Neural cell (in vitro differentiated cells): ENCODE results near the gene GATB. TPM values are rescaled to one million over a fixed set of nuclear protein-coding genes. Genes with fewer than 3 reads are reported as not detected.

Experiments used
- H2AFZ ChIP-seq: fragments of 200-600, 300-800 bp; sonication (generic), shearing (Covaris generic); 2 replicates; pipeline ENCODE4 v1.6.0; 2014; ENCODE audit warnings: low read depth, mild to moderate bottlenecking, antibody characterized with exemption, low read length, moderate library complexity
- H3F3A ChIP-seq: fragments of 200-600 bp; shearing (Covaris generic); 2 replicates; pipeline ENCODE4 v1.6.1; 2016; ENCODE audit warnings: mild to moderate bottlenecking, moderate library complexity, mixed read lengths, antibody characterized with exemption, low read length; ENCODE audit not compliant: insufficient read depth, poor library complexity, severe bottlenecking
- H3K27ac ChIP-seq: fragments of 200-600, 300-800 bp; sonication (generic), shearing (Covaris generic); 2 replicates; pipeline ENCODE4 v1.5.1; 2014; ENCODE audit warnings: mild to moderate bottlenecking, low read length, moderate library complexity
- H3K27me3 ChIP-seq: fragments of 300-800, 200-600 bp; sonication (generic), shearing (Covaris generic); 2 replicates; pipeline ENCODE4 v1.6.0; 2014; ENCODE audit warnings: mild to moderate bottlenecking, low read depth, low read length, moderate library complexity; ENCODE audit not compliant: insufficient read depth
- H3K36me3 ChIP-seq: fragments of 300-800, 200-600 bp; sonication (generic), shearing (Covaris generic); 2 replicates; pipeline ENCODE4 v1.5.1; 2014; ENCODE audit warnings: mild to moderate bottlenecking, antibody characterized with exemption, low read length, moderate library complexity; ENCODE audit not compliant: insufficient read depth
- H3K4me2 ChIP-seq: fragments of 300-800, 200-600 bp; sonication (generic), shearing (Covaris generic); 2 replicates; pipeline ENCODE4 v1.6.0; 2014; ENCODE audit warnings: mild to moderate bottlenecking, low read length
- H3K4me3 ChIP-seq: fragments of 300-800, 200-600 bp; sonication (generic), shearing (Covaris generic); 2 replicates; pipeline ENCODE4 v1.5.1; 2014; ENCODE audit warnings: mild to moderate bottlenecking, low read length, moderate library complexity
- H3K79me2 ChIP-seq: fragments of 200-600 bp; shearing (Covaris generic); replicated peaks from 2 replicates; pipeline ENCODE4 v1.6.0; 2014; ENCODE audit warnings: mild to moderate bottlenecking, low read length, moderate library complexity; ENCODE audit not compliant: insufficient read depth
- H3K9ac ChIP-seq: fragments of 300-800, 200-600 bp; sonication (generic), shearing (Covaris generic); 2 replicates; pipeline ENCODE4 v1.6.1; 2016; ENCODE audit warnings: mild to moderate bottlenecking, low read length, mixed read lengths
- H3K9me2 ChIP-seq: fragments of 200-600 bp; shearing (Covaris generic); 2 replicates; pipeline ENCODE4 v1.6.1; 2016; ENCODE audit warnings: mild to moderate bottlenecking, low read length, mixed read lengths; ENCODE audit not compliant: insufficient read depth
- H3K9me3 ChIP-seq: fragments of 200-600, 300-800 bp; sonication (generic), shearing (Covaris generic); 2 replicates; pipeline ENCODE4 v1.6.1; 2016; ENCODE audit warnings: mild to moderate bottlenecking, mixed run types, low read length, moderate library complexity, mixed read lengths
- H4K20me1 ChIP-seq: fragments of 200-600 bp; shearing (Covaris generic); 2 replicates; pipeline ENCODE4 v1.6.1; 2016; ENCODE audit warnings: mild to moderate bottlenecking, mixed run types; ENCODE audit not compliant: insufficient read depth
- CTCF ChIP-seq: fragments of 450-650 bp; IDR thresholded peaks from 2 replicates; pipeline ENCODE4 v1.5.1; 2014; ENCODE audit warnings: antibody characterized with exemption, mild to moderate bottlenecking, moderate library complexity; ENCODE audit not compliant: poor library complexity, severe bottlenecking
- EP300 ChIP-seq: fragments of 450-650 bp; conservative IDR thresholded peaks from 2 replicates; pipeline ENCODE4 v1.6.1; 2014; ENCODE audit warnings: antibody characterized with exemption, mild to moderate bottlenecking, moderate library complexity; ENCODE audit not compliant: poor library complexity, severe bottlenecking
- EZH2 ChIP-seq: fragments of 200-600, 300-800 bp; shearing (Covaris generic), sonication (generic); IDR thresholded peaks from 2 replicates; pipeline ENCODE4 v1.6.1; 2014; ENCODE audit warnings: antibody characterized with exemption, low read length, borderline replicate concordance, mild to moderate bottlenecking; ENCODE audit not compliant: insufficient read depth, poor library complexity, severe bottlenecking
- MXI1 ChIP-seq: fragments of 450-650 bp; conservative IDR thresholded peaks from 2 replicates; pipeline ENCODE4 v1.6.1; 2014; ENCODE audit warnings: antibody characterized with exemption, mild to moderate bottlenecking; ENCODE audit not compliant: poor library complexity, severe bottlenecking
- POLR2AphosphoS5 ChIP-seq: IDR thresholded peaks from 2 replicates; pipeline ENCODE4 v1.6.1; 2012
- RAD21 ChIP-seq: fragments of 450-650 bp; conservative IDR thresholded peaks from 2 replicates; pipeline ENCODE4 v1.6.1; 2014; ENCODE audit warnings: antibody characterized with exemption, mild to moderate bottlenecking, moderate library complexity
- REST ChIP-seq: IDR thresholded peaks from 2 replicates; pipeline ENCODE4 v1.6.1; 2012; ENCODE audit warnings: borderline replicate concordance
- SMC3 ChIP-seq: fragments of 450-650 bp; conservative IDR thresholded peaks from 2 replicates; pipeline ENCODE4 v1.6.1; 2014; ENCODE audit warnings: antibody characterized with exemption, mild to moderate bottlenecking, moderate library complexity; ENCODE audit not compliant: poor library complexity
- TAF1 ChIP-seq: IDR thresholded peaks from 2 replicates; pipeline ENCODE4 v1.6.1; 2012; ENCODE audit warnings: low read depth
- polyA plus RNA-seq: library from polyadenylated mRNA; depleted of rRNA; stranded (reverse); fragments of >200 nt; gene quantifications from 2 replicates; pipeline ENCODE4 v1.2.3, GENCODE V29; 2014

The GATB gene
- polyA plus RNA-seq, 1 donor from 2014 or later, result 15.3 TPM

- no peak overlapping the region for H3K4me3 ChIP-seq
- H3K9me3 ChIP-seq, result no peaks in the 10 kb centered on the region
- TF ChIP-seq EZH2 (no peak), REST (no peak), RAD21 (no peak), TAF1 (no peak), SMC3 (no peak), CTCF (no peak), POLR2AphosphoS5 (no peak), EP300 (no peak), MXI1 (no peak)
- H2AFZ ChIP-seq, result no peak overlapping the region
- H3K27me3 ChIP-seq, result no peaks in the 10 kb centered on the region
- no peaks in the 10 kb centered on the region for H4K20me1 ChIP-seq
- no peak overlapping the region for H3K4me2 ChIP-seq
- no peaks in the 10 kb centered on the region for H3K9me2 ChIP-seq
- no peaks in the 10 kb centered on the region for H3K36me3 ChIP-seq
- H3F3A ChIP-seq, result no peaks in the 10 kb centered on the region
- H3K79me2 ChIP-seq, result no peaks in the 10 kb centered on the region
- H3K9ac ChIP-seq, result no peak overlapping the region
- H3K27ac ChIP-seq, result no peak overlapping the region
Observed at GRCh38 chr4:151690876-151691275, 69.9 kb downstream of the GATB start.

GRCh38 chr4:151690164-151690870, 70.5 kb downstream of the GATB start:
- Histone ChIP-seq H3K27me3 (no peaks in the 10 kb centered on the region), H3K9me2 (no peaks in the 10 kb centered on the region), H3K9ac (no peak overlapping the region), H4K20me1 (no peaks in the 10 kb centered on the region), H3K9me3 (no peaks in the 10 kb centered on the region), H3K4me3 (no peak overlapping the region), H3K36me3 (no peaks in the 10 kb centered on the region), H3K27ac (no peak overlapping the region), H3K79me2 (no peaks in the 10 kb centered on the region), H3K4me2 (no peak overlapping the region), H3F3A (no peaks in the 10 kb centered on the region), H2AFZ (no peak overlapping the region)
- TF ChIP-seq POLR2AphosphoS5 (no peak), EP300 (no peak), RAD21 (no peak), CTCF (no peak), SMC3 (no peak), REST (no peak), TAF1 (no peak), EZH2 (no peak), MXI1 (no peak)
